Endothelial cell of umbilical vein (primary cell): ENCODE measurements around the gene ABHD17A.

Experiments
- MYC ChIP-seq: IDR thresholded peaks from one replicate; pipeline ENCODE4 v1.6.1; 2011; ENCODE audit warnings: mild to moderate bottlenecking, low read depth, low read length
- POLR2AphosphoS5 ChIP-seq: IDR thresholded peaks from 2 replicates; pipeline ENCODE4 v1.6.1; 2012; ENCODE audit warnings: low read depth, mild to moderate bottlenecking, control low read depth, low read length, moderate library complexity; ENCODE audit not compliant: insufficient read depth
- TF ChIP-seq, protein P1 (sequence below), 2 donors: IDR thresholded peaks; 1 replicate in 1 of 2; 2 replicates in 1 of 2; pipeline ENCODE4 v1.5.1; 2011; ENCODE audit warnings: low read length in 2 of 2, mild to moderate bottlenecking in 2 of 2, moderate library complexity in 2 of 2, control low read depth in 1 of 2, inconsistent platforms in 1 of 2, low read depth in 1 of 2; ENCODE audit not compliant: insufficient read depth in 1 of 2; ENCODE audit errors: extremely low read depth in 1 of 2
- TF ChIP-seq, protein P2 (sequence below): IDR thresholded peaks from 2 replicates; pipeline ENCODE4 v1.6.1; 2011; ENCODE audit not compliant: insufficient read depth, insufficient read length

DNA sequence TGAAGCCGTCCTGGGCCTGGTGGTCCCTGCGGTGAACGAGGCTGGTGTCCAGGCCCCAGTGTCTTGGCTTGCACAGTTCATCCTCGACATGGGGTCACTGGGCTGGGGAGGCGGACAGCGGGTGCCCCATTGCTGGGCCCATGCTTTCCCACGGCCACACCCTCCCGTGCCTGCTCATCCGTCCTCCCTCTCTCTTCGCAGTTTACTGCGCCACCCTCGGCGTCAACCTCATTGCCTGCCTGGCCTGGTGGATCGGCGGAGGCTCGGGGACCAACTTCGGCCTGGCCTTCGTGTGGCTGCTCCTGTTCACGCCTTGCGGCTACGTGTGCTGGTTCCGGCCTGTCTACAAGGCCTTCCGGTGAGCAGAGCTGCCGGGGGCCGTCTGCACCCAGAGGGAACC lies 32.6 kb upstream of the ABHD17A start:
- TF ChIP-seq, protein P1, sequence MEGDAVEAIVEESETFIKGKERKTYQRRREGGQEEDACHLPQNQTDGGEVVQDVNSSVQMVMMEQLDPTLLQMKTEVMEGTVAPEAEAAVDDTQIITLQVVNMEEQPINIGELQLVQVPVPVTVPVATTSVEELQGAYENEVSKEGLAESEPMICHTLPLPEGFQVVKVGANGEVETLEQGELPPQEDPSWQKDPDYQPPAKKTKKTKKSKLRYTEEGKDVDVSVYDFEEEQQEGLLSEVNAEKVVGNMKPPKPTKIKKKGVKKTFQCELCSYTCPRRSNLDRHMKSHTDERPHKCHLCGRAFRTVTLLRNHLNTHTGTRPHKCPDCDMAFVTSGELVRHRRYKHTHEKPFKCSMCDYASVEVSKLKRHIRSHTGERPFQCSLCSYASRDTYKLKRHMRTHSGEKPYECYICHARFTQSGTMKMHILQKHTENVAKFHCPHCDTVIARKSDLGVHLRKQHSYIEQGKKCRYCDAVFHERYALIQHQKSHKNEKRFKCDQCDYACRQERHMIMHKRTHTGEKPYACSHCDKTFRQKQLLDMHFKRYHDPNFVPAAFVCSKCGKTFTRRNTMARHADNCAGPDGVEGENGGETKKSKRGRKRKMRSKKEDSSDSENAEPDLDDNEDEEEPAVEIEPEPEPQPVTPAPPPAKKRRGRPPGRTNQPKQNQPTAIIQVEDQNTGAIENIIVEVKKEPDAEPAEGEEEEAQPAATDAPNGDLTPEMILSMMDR (IDR thresholded peaks at IDR 0.05; ENCODE audit: extremely low read depth in 1 of 2, insufficient read depth in 1 of 2, low read depth in 1 of 2, low read length in 2 of 2): no peak
- TF ChIP-seq, protein P2, sequence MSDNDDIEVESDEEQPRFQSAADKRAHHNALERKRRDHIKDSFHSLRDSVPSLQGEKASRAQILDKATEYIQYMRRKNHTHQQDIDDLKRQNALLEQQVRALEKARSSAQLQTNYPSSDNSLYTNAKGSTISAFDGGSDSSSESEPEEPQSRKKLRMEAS: no peak
- TF ChIP-seq MYC (no peak), POLR2AphosphoS5 (no peak)
